Ovary (tissue), 9 donors: ENCODE results near the gene PHKG1. TPM values are rescaled to one million over a fixed set of nuclear protein-coding genes. Genes with fewer than 3 reads are reported as not detected.
"Not testable (repeated sequence)": the region's sequence is repeated elsewhere in the genome, so short reads cannot be mapped to it uniquely, and the experiment has no call there.

ENCODE experiments used
- DNase-seq, 5 donors: peaks; one replicate each; pipeline ENCODE4 v3.0.0-alpha.2; 2019 to 2020
- H3K27ac ChIP-seq, 2 donors: fragments of 200-600 bp; one replicate each; pipeline versions ENCODE4 v1.5.1 to v1.8.0; 2019 to 2022
- H3K27me3 ChIP-seq: fragments of 200-600 bp; one replicate; pipeline ENCODE4 v1.8.0; 2022
- H3K36me3 ChIP-seq: fragments of 200-600 bp; sonication (generic); one replicate; pipeline ENCODE4 v1.5.1; 2019
- H3K4me1 ChIP-seq: one replicate; pipeline ENCODE4 v1.8.1; 2013; ENCODE audit warnings: mild to moderate bottlenecking, moderate library complexity; ENCODE audit not compliant: insufficient read depth
- H3K4me3 ChIP-seq: fragments of 200-600 bp; sonication (generic); one replicate; pipeline ENCODE4 v1.5.1; 2017
- H3K9me3 ChIP-seq, 2 donors: fragments of 200-600 bp in 1 of 2; sonication (generic) in 1 of 2; one replicate each; pipeline versions ENCODE4 v1.5.1 to v1.8.1; 2013 to 2019; ENCODE audit warnings: mild to moderate bottlenecking in 1 of 2, moderate library complexity in 1 of 2
- EP300 ChIP-seq: sonication (generic); formaldehyde crosslinking; IDR thresholded peaks from one replicate; pipeline ENCODE4 v1.6.1; 2017; ENCODE audit warnings: antibody characterized with exemption
- POLR2A ChIP-seq: fragments of 450-650 bp; IDR thresholded peaks from one replicate; pipeline ENCODE4 v1.6.1; 2017; ENCODE audit warnings: antibody characterized with exemption, mild to moderate bottlenecking, moderate library complexity
- WGBS, 3 donors: extraction: QIAGEN DNeasy Blood & Tissue Kit in 1 of 3; methylation state at CpG; one replicate each; pipeline versions ENCODE4 v1.1.5 to v1.1.7; 2013 to 2017; 5-methylcytosine and 5-hydroxymethylcytosine counted together
- intact Hi-C, 4 donors: fragments of 100-400 bp; cut with DNase I; formaldehyde crosslinking; loops; one replicate each; pipeline versions ENCODE4 v1.11.0 to v1.15.1; 2022 to 2023
- polyA plus RNA-seq, 2 donors: library from polyadenylated mRNA; stranded (reverse); fragments of 200-250 nt in 1 of 2; fragments of 350-450 nt in 1 of 2; fragmentation: Illumina TruSeq in 1 of 2; extraction: RNeasy Lipid Tissue Mini Kit (QIAGEN cat#74804) in 1 of 2; gene quantifications; one replicate each; pipeline ENCODE4 v1.2.3, GENCODE V29; 2013 to 2014
- total RNA-seq, 7 donors: library from RNA; depleted of rRNA in 2 of 7; stranded (reverse); fragments of >200 nt in 2 of 7; fragmentation: NEBNext Ultra II Directional in 3 of 7; extraction: Animal tissue kit (Norgen Biotek cat#: 25700) in 3 of 7; gene quantifications; one replicate each; pipeline versions ENCODE4 v1.1.0 to v1.2.4, GENCODE V29; 2016 to 2023
- TF ChIP-seq, protein P1 (sequence below), 3 donors: fragments of 450-650 bp in 2 of 3; fragments of 200-600 bp in 1 of 3; IDR thresholded peaks; one replicate each; pipeline versions ENCODE4 v1.5.1 to v1.8.0; 2016 to 2022; ENCODE audit warnings: antibody characterized with exemption in 3 of 3, mild to moderate bottlenecking in 1 of 3
- donor health status: DM: no; HTN: no; CAD: no; lungs with moderate emphysema.
- donor health status: DM: no; HTN: no; CAD: no.
- donor health status: Bipolar disorder and iron deficiency.
- donor health status: DM: yes; HTN: yes; CAD: no.
- donor health status: DM: no; HTN: no; CAD: no.
- donor health status: DM: yes; HTN: yes; CAD: no.

PHKG1 gene
- total and polyA plus RNA-seq, 9 donors, result 0.97 to 2.3 (median 1.1) TPM

- Histone ChIP-seq H3K9me3 (no peaks in the 10 kb centered on the region), H3K27ac (peak overlapping the region; percentile 33 to 88), H3K4me1 (peaks cover 19% of the 10 kb centered on the region), H3K4me3 (peak overlapping the region; percentile 93), H3K36me3 (no peaks in the 10 kb centered on the region), H3K27me3 (no peaks in the 10 kb centered on the region)
- 0 to 1% (median 0%) methylated on average over 9 of the region's 9 CpGs for WGBS, 3 donors
- no peak for TF ChIP-seq EP300
- TF ChIP-seq, protein P1, sequence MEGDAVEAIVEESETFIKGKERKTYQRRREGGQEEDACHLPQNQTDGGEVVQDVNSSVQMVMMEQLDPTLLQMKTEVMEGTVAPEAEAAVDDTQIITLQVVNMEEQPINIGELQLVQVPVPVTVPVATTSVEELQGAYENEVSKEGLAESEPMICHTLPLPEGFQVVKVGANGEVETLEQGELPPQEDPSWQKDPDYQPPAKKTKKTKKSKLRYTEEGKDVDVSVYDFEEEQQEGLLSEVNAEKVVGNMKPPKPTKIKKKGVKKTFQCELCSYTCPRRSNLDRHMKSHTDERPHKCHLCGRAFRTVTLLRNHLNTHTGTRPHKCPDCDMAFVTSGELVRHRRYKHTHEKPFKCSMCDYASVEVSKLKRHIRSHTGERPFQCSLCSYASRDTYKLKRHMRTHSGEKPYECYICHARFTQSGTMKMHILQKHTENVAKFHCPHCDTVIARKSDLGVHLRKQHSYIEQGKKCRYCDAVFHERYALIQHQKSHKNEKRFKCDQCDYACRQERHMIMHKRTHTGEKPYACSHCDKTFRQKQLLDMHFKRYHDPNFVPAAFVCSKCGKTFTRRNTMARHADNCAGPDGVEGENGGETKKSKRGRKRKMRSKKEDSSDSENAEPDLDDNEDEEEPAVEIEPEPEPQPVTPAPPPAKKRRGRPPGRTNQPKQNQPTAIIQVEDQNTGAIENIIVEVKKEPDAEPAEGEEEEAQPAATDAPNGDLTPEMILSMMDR (IDR thresholded peaks at IDR 0.05), result no peak
- intact Hi-C loops, result no loop called here
- no peak for DNase-seq
These were observed 41.8 kb downstream of the PHKG1 start for GRCh38 chr7:56051053-56051338.

GRCh38 chr7:56048763-56049162, 44.0 kb downstream of the PHKG1 start:
- WGBS, 3 donors, result 58 to 72% (median 65%) methylated on average over 8 of the region's 8 CpGs
- peak in 1 of 5 donors; percentile 26 for DNase-seq
- peaks cover 19% of the 10 kb centered on the region for H3K4me1 ChIP-seq

DNA sequence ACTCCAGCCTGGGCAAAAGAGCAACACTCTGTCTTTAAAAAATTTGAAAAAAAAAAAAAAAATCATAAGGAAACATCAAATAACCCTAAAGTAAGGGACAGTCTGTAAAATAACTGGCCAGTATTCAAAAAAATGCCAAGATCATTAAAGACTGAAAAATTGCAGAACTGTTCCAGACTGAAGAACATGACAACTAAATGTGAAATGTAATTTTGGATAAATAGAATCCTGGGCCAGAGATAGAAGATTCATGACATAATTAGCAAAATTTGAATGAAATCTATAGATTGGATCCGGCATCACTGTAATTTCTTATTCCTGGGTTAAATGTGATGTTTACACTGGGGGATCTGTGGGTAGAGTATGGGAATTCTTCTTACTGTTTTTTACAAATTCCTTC, 44.5 kb downstream of the PHKG1 start:
- intact Hi-C loops, result no loop called here
- H3K9me3 ChIP-seq, result no peaks in the 10 kb centered on the region
- H3K4me1 ChIP-seq, result peaks cover 19% of the 10 kb centered on the region
- TF ChIP-seq, protein P1 (IDR thresholded peaks at IDR 0.05), result no peak
- TF ChIP-seq EP300, result no peak
- no peak for TF ChIP-seq POLR2A
- no peak for DNase-seq
- no peak overlapping the region for H3K27ac ChIP-seq
- WGBS, 3 donors, result 69 to 88% (median 83%) methylated on average over 1 of the region's 1 CpG
- no peak overlapping the region for H3K4me3 ChIP-seq
- no peaks in the 10 kb centered on the region for H3K27me3 ChIP-seq
- no peaks in the 10 kb centered on the region for H3K36me3 ChIP-seq

More at GRCh38 chr7:56048763-56049162, 44.0 kb downstream of the PHKG1 start:
- H3K4me3 ChIP-seq, H3K27ac ChIP-seq, H3K27me3 ChIP-seq, H3K36me3 ChIP-seq, H3K9me3 ChIP-seq, intact Hi-C loops: not testable (repeated sequence)

DNA sequence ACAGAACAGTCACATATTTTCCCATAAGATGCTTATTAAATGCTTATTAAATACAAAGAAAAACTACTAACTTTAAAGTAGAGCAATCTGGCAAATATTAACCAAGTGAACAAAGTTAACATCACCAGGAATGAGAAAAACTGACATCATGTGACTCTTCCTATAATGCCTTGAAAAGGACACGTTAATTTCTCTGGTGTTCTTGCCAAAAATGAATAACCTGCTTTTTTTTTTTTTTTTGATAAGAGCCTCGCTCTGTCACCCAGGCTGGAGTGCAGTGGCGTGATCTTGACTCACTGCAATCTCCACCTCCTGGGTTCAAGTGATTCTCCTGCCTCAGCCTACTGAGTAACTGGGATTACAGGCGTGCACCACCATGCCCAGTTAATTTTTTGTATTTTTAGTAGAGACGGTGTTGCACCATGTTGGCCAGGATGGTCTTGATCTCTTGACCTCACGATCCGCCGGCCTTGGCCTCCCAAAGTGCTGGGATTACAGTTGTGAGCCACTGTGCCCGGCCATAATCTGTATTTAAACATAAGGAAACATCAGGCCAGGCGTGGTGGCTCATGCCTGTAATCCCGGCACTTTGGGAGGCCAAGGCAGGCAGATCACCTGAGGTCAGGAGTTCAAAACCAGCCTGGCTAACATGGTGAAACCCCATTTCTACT, 45.2 kb downstream of the PHKG1 start:
- H3K4me3 ChIP-seq, H3K9me3 ChIP-seq, DNase-seq, intact Hi-C loops, H3K27ac ChIP-seq, H3K36me3 ChIP-seq, H3K27me3 ChIP-seq: not testable (repeated sequence)
- peaks cover 15% of the 10 kb centered on the region for H3K4me1 ChIP-seq
- 47 to 68% (median 55%) methylated on average over 11 of the region's 11 CpGs for WGBS, 3 donors

DNA sequence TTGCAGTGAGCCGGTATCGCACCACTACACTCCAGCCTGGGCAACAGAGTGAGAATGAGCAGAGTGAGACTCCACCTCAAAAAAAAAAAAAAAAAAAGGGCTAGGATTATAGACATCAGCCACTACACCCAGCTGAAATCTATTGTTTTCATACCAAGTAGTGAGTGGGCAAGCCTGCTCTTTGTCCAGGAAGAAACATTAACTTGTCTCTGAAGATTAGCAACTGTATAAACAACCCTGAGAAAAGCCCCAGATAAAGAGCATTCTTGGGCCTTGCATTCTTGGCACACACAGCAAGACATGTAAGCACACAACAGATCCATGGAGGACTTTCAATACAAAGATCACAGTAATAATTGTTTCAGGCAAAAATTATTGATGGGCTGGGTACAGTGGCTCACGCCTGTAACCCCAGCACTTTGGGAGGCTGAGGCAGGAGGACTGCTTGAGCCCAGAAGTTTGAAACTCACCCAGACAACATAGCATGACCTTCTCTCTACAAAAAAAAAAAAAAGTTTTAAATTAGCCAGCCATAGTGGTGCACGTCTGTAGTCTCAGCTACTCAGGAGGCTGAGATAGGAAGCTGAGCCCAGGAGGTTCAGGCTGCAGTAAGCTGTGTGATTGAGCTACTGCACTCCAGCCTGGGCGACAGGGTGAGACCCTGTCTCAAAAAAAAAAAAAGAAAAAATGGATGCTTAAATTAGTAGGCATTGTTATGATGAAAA, 45.9 kb downstream of the PHKG1 start:
- no peaks in the 10 kb centered on the region for H3K36me3 ChIP-seq
- no peak overlapping the region for H3K4me3 ChIP-seq
- DNase-seq, result no peak
- peak overlapping the region; percentile 38 to 56 for H3K27ac ChIP-seq
- intact Hi-C loops, result no loop called here
- TF ChIP-seq, protein P1 (IDR thresholded peaks at IDR 0.05), result no peak
- TF ChIP-seq POLR2A (no peak), EP300 (no peak)
- 9 to 21% (median 10%) methylated on average over 5 of the region's 5 CpGs for WGBS, 3 donors
- H3K27me3 ChIP-seq, result no peaks in the 10 kb centered on the region
- H3K4me1 ChIP-seq, result peaks cover 11% of the 10 kb centered on the region
- H3K9me3 ChIP-seq, result no peaks in the 10 kb centered on the region

GRCh38 chr7:56045758-56046157, 47.0 kb downstream of the PHKG1 start:
- H3K4me3 ChIP-seq, DNase-seq, H3K27me3 ChIP-seq, H3K9me3 ChIP-seq, H3K36me3 ChIP-seq, intact Hi-C loops: not testable (repeated sequence)
- Histone ChIP-seq H3K27ac (peak overlapping the region in 1 of 2 donors; percentile 56), H3K4me1 (peaks cover 11% of the 10 kb centered on the region)
- WGBS, 3 donors, result 91 to 98% (median 91%) methylated on average over 2 of the region's 2 CpGs
